OCI-LY1 (cell line): ENCODE data around the gene CDK5RAP2.
"Not testable (repeated sequence)": the region's sequence is repeated elsewhere in the genome, so short reads cannot be mapped to it uniquely, and the experiment has no call there.

Source experiments
- H2AFZ ChIP-seq: fragments of 200-600 bp; sonication (generic), shearing (Covaris generic); 2 replicates; pipeline ENCODE4 v1.6.0; 2014; ENCODE audit warnings: antibody characterized with exemption, mild to moderate bottlenecking, low read length
- H3F3A ChIP-seq: fragments of 200-600 bp; sonication (generic), shearing (Covaris generic); 2 replicates; pipeline ENCODE4 v1.6.0; 2014; ENCODE audit warnings: mild to moderate bottlenecking, antibody characterized with exemption, low read length, moderate library complexity; ENCODE audit not compliant: insufficient read depth
- H3K27ac ChIP-seq: fragments of 200-600 bp; sonication (generic); 2 replicates; pipeline ENCODE4 v1.5.1; 2014; ENCODE audit warnings: low read length, mixed run types, mild to moderate bottlenecking, low read depth; ENCODE audit not compliant: poor library complexity, severe bottlenecking
- H3K27me3 ChIP-seq: fragments of 200-600 bp; sonication (generic); 2 replicates; pipeline ENCODE4 v1.6.0; 2014; ENCODE audit warnings: antibody characterized with exemption, mild to moderate bottlenecking, low read length, moderate library complexity; ENCODE audit not compliant: insufficient read depth
- H3K36me3 ChIP-seq: fragments of 200-600 bp; sonication (generic); 2 replicates; pipeline ENCODE4 v1.6.1; 2014; ENCODE audit warnings: mild to moderate bottlenecking, antibody characterized with exemption, low read length, moderate library complexity, mixed read lengths; ENCODE audit not compliant: insufficient read depth
- H3K4me1 ChIP-seq: fragments of 200-600 bp; sonication (generic); 2 replicates; pipeline ENCODE4 v1.5.1; 2014; ENCODE audit warnings: mild to moderate bottlenecking, low read length, moderate library complexity; ENCODE audit not compliant: insufficient read depth, severe bottlenecking
- H3K4me2 ChIP-seq: fragments of 200-600 bp; sonication (generic), shearing (Covaris generic); 2 replicates; pipeline ENCODE4 v1.6.1; 2014; ENCODE audit warnings: low read length
- H3K4me3 ChIP-seq: fragments of 200-600 bp; sonication (generic); 2 replicates; pipeline ENCODE4 v1.5.1; 2014; ENCODE audit warnings: low read length, low read depth, mild to moderate bottlenecking, mixed read lengths; ENCODE audit not compliant: poor library complexity, severe bottlenecking
- H3K79me2 ChIP-seq: fragments of 200-600 bp; shearing (Covaris generic); 2 replicates; pipeline ENCODE4 v1.6.1; 2016; ENCODE audit warnings: mixed run types, low read length, mixed read lengths; ENCODE audit not compliant: insufficient read depth
- H3K9ac ChIP-seq: fragments of 200-600 bp; sonication (generic), shearing (Covaris generic); 2 replicates; pipeline ENCODE4 v1.6.1; 2014; ENCODE audit warnings: mild to moderate bottlenecking, low read length, mixed read lengths
- H3K9me2 ChIP-seq: fragments of 200-600 bp; sonication (generic), shearing (Covaris generic); 2 replicates; pipeline ENCODE4 v1.6.1; 2014; ENCODE audit warnings: low read depth, mild to moderate bottlenecking, low read length, mixed read lengths
- H3K9me3 ChIP-seq: fragments of 200-600 bp; shearing (Covaris generic); 2 replicates; pipeline ENCODE4 v1.6.1; 2014; ENCODE audit warnings: low read length, mixed read lengths
- H4K20me1 ChIP-seq: fragments of 200-600 bp; sonication (generic), shearing (Covaris generic); 2 replicates; pipeline ENCODE4 v1.6.0; 2016; ENCODE audit warnings: mild to moderate bottlenecking, low read length; ENCODE audit not compliant: insufficient read depth
- CTCF ChIP-seq: fragments of 200-600 bp; sonication (generic), shearing (Covaris generic); IDR thresholded peaks from 2 replicates; pipeline ENCODE4 v1.5.1; 2017; ENCODE audit warnings: mild to moderate bottlenecking, antibody characterized with exemption, low read length, moderate library complexity, mixed read lengths
- EZH2 ChIP-seq: fragments of 200-600 bp; sonication (generic), shearing (Covaris generic); IDR thresholded peaks from 2 replicates; pipeline ENCODE4 v1.8.0; 2017; ENCODE audit warnings: borderline replicate concordance, mixed run types, mild to moderate bottlenecking, antibody characterized with exemption, low read length, moderate library complexity, mixed read lengths

Gene CDK5RAP2

GRCh38 chr9:120522032-120522431 lies 57.9 kb downstream of the CDK5RAP2 start:
- Histone ChIP-seq H3K9me3 (no peaks in the 10 kb centered on the region), H3K27me3 (no peaks in the 10 kb centered on the region), H2AFZ (no peak overlapping the region), H3F3A (no peaks in the 10 kb centered on the region), H3K4me3 (no peak overlapping the region), H3K4me2 (no peak overlapping the region), H3K9me2 (no peaks in the 10 kb centered on the region), H3K4me1 (no peaks in the 10 kb centered on the region), H3K36me3 (peaks cover 90% of the 10 kb centered on the region), H3K27ac (no peak overlapping the region), H3K79me2 (no peaks in the 10 kb centered on the region), H3K9ac (no peak overlapping the region), H4K20me1 (no peaks in the 10 kb centered on the region)
- TF ChIP-seq EZH2: no peak
- TF ChIP-seq CTCF: no peak

GRCh38 chr9:120521101-120521500 lies 58.9 kb downstream of the CDK5RAP2 start:
- no peaks in the 10 kb centered on the region for H3K27me3 ChIP-seq
- H3K9me3 ChIP-seq: no peaks in the 10 kb centered on the region
- H3K4me3 ChIP-seq: no peak overlapping the region
- no peaks in the 10 kb centered on the region for H3K9me2 ChIP-seq
- H3K4me2 ChIP-seq: no peak overlapping the region
- no peaks in the 10 kb centered on the region for H3F3A ChIP-seq
- TF ChIP-seq EZH2: no peak
- TF ChIP-seq CTCF: no peak
- no peak overlapping the region for H3K9ac ChIP-seq
- H3K4me1 ChIP-seq: no peaks in the 10 kb centered on the region
- H3K36me3 ChIP-seq: peaks cover 87% of the 10 kb centered on the region
- no peak overlapping the region for H2AFZ ChIP-seq
- no peaks in the 10 kb centered on the region for H3K79me2 ChIP-seq
- H4K20me1 ChIP-seq: no peaks in the 10 kb centered on the region
- H3K27ac ChIP-seq: no peak overlapping the region

- not testable (repeated sequence) for H3K79me2 ChIP-seq, H3K9ac ChIP-seq, H3K4me1 ChIP-seq, H3K4me2 ChIP-seq, H3K9me3 ChIP-seq, H2AFZ ChIP-seq, H4K20me1 ChIP-seq, H3K27me3 ChIP-seq, H3K4me3 ChIP-seq, H3K9me2 ChIP-seq, H3K27ac ChIP-seq, H3F3A ChIP-seq
- peaks cover 85% of the 10 kb centered on the region for H3K36me3 ChIP-seq
These were observed 64.0 kb downstream of the CDK5RAP2 start for GRCh38 chr9:120515996-120516395.

- H2AFZ ChIP-seq, H3K27me3 ChIP-seq, H3K9ac ChIP-seq, H3K27ac ChIP-seq, H3K9me2 ChIP-seq, H3K79me2 ChIP-seq, H4K20me1 ChIP-seq, H3K4me2 ChIP-seq, H3K4me3 ChIP-seq, H3K4me1 ChIP-seq, H3F3A ChIP-seq, H3K9me3 ChIP-seq: not testable (repeated sequence)
- peaks cover 85% of the 10 kb centered on the region for H3K36me3 ChIP-seq
These were observed 64.5 kb downstream of the CDK5RAP2 start for GRCh38 chr9:120515481-120515880.
